K562 (cell line): ENCODE data around the gene S100P. TPM values are rescaled to one million over a fixed set of nuclear protein-coding genes. Genes with fewer than 3 reads are reported as not detected.

Experiments
- ATAC-seq: fragments of 200-7000 bp; cut with Tn5 transposase; 3 replicates; pipeline ENCODE4 v1.9.1; 2020; ENCODE audit warnings: moderate library complexity
- BruUV-seq: library from RNA; stranded (reverse); fragments of 400-500 nt; replicated peaks from 2 replicates; lab custom pipeline; 2021; lab: Mats Ljungman, UMichigan
- CTCF ChIA-PET: fragments of 300-600 bp; formaldehyde crosslinking; extraction: SDS; loops from one replicate; lab custom pipeline; 2021; ENCODE audit warnings: low intra/inter-chr PET ratio; lab: Yijun Ruan, JAX
- POLR2A ChIA-PET: fragments of 300-600, 350-650 bp; sonication (Branson Sonifier 250); formaldehyde crosslinking; extraction: SDS; loops from one replicate; lab custom pipeline; 2021; ENCODE audit warnings: antibody characterized with exemption, inconsistent platforms; lab: Yijun Ruan, JAX
- DNase-seq, 4 experiments: peaks; one replicate each; pipeline versions ENCODE4 v3.0.0 to v3.0.0-alpha.2; 2011 to 2018; ENCODE audit warnings: low spot score in 3 of 4, mixed read lengths in 3 of 4; ENCODE audit errors: extremely low read depth in 1 of 4
- FAIRE-seq: peaks from 2 replicates; lab custom pipeline; 2011; peaks lifted over from hg19 to GRCh38; lab: Jason Lieb, UNC
- H2AFZ ChIP-seq: 2 replicates; pipeline ENCODE4 v1.6.0; 2011; ENCODE audit warnings: low read depth, low read length, control low read depth, inconsistent platforms
- H3K27ac ChIP-seq: fragments of 200-600 bp; 3 replicates; pipeline ENCODE4 v1.8.0; 2011; ENCODE audit warnings: low read depth, mild to moderate bottlenecking, control low read depth, inconsistent platforms, low read length, moderate library complexity, mixed read lengths; ENCODE audit errors: extremely low read depth
- H3K27me3 ChIP-seq, 2 experiments: fragments of 300-600 bp in 1 of 2; 2 replicates in 1 of 2; 3 replicates in 1 of 2; pipeline versions ENCODE4 v1.6.0 to v1.8.0; 2011; ENCODE audit warnings: inconsistent platforms in 2 of 2, low read length in 2 of 2, mild to moderate bottlenecking in 1 of 2, mixed read lengths in 1 of 2, moderate library complexity in 1 of 2; ENCODE audit not compliant: control insufficient read depth in 2 of 2, insufficient read depth in 2 of 2
- H3K36me3 ChIP-seq: fragments of 300-600 bp; 3 replicates; pipeline ENCODE4 v1.8.0; 2011; ENCODE audit warnings: mild to moderate bottlenecking, low read length, inconsistent platforms; ENCODE audit not compliant: control insufficient read depth, insufficient read depth
- H3K4me1 ChIP-seq, 2 experiments: fragments of 200-600 bp in 1 of 2; replicated peaks in 1 of 2; 2 replicates in 1 of 2; 3 replicates in 1 of 2; pipeline versions ENCODE4 v1.5.1 to v1.8.0; 2011; ENCODE audit warnings: inconsistent platforms in 2 of 2, low read length in 2 of 2, mild to moderate bottlenecking in 1 of 2, mixed read lengths in 1 of 2, moderate library complexity in 1 of 2; ENCODE audit not compliant: control insufficient read depth in 2 of 2, insufficient read depth in 2 of 2
- H3K4me2 ChIP-seq: 2 replicates; pipeline ENCODE4 v1.6.1; 2011; ENCODE audit warnings: low read length, control low read depth, inconsistent platforms, mixed read lengths; ENCODE audit not compliant: insufficient read depth
- H3K4me3 ChIP-seq: fragments of 200-600 bp; sonication (generic), shearing (Covaris generic); 2 replicates; pipeline ENCODE4 v1.5.1; 2016; ENCODE audit warnings: control low read depth, inconsistent platforms
- H3K79me2 ChIP-seq: fragments of 200-600 bp; 3 replicates; pipeline ENCODE4 v1.8.0; 2011; ENCODE audit warnings: low read length, inconsistent platforms; ENCODE audit not compliant: control insufficient read depth, insufficient read depth
- H3K9ac ChIP-seq, 2 experiments: 2 replicates each; pipeline versions ENCODE4 v1.6.0 to v1.6.1; 2011; ENCODE audit warnings: low read depth in 2 of 2, low read length in 2 of 2, control low read depth in 1 of 2, inconsistent platforms in 1 of 2, mild to moderate bottlenecking in 1 of 2, mixed read lengths in 1 of 2; ENCODE audit not compliant: insufficient read depth in 1 of 2
- H3K9me1 ChIP-seq: one replicate; pipeline ENCODE4 v1.6.0; 2011; ENCODE audit warnings: inconsistent platforms, mild to moderate bottlenecking, low read length, moderate library complexity; ENCODE audit not compliant: control insufficient read depth, insufficient read depth
- H3K9me3 ChIP-seq: replicated peaks from 2 replicates; pipeline ENCODE4 v1.5.1; 2011; ENCODE audit warnings: low read depth, low read length, inconsistent platforms; ENCODE audit not compliant: control insufficient read depth, insufficient read depth
- H4K20me1 ChIP-seq: replicated peaks from 2 replicates; pipeline ENCODE4 v1.6.1; 2011; ENCODE audit warnings: low read length, inconsistent platforms, mixed read lengths; ENCODE audit not compliant: control insufficient read depth, insufficient read depth
- CBX8 ChIP-seq: fragments of 200-600 bp; sonication (generic); IDR thresholded peaks from 2 replicates; pipeline ENCODE4 v1.6.1; 2012; ENCODE audit warnings: borderline replicate concordance, mixed run types, low read depth, mild to moderate bottlenecking, moderate library complexity, mixed read lengths, low read length, control low read depth, inconsistent platforms; ENCODE audit not compliant: poor library complexity, severe bottlenecking; ENCODE audit errors: extremely low read depth
- ESRRA ChIP-seq: fragments of 450-650 bp; IDR thresholded peaks from 2 replicates; pipeline ENCODE4 v1.6.1; 2014; ENCODE audit warnings: low read depth, mild to moderate bottlenecking, moderate library complexity, borderline replicate concordance
- POLR2AphosphoS5 ChIP-seq: IDR thresholded peaks from 2 replicates; pipeline ENCODE4 v1.6.1; 2011; ENCODE audit warnings: mild to moderate bottlenecking, low read depth, low read length, moderate library complexity; ENCODE audit not compliant: control insufficient read depth, insufficient read depth
- PURB ChIP-seq: sonication (generic); formaldehyde crosslinking; IDR thresholded peaks from 2 replicates; pipeline ENCODE4 v1.9.0; 2021; ENCODE audit warnings: low read depth, mild to moderate bottlenecking, missing genetic modification reagents
- STAT6 ChIP-seq: sonication (generic); formaldehyde crosslinking; IDR thresholded peaks from 2 replicates; pipeline ENCODE4 v1.8.1; 2023; ENCODE audit warnings: mild to moderate bottlenecking, missing genetic modification reagents
- THAP12 ChIP-seq: fragments of 250-450 bp; sonication (Bioruptor Pico); IDR thresholded peaks from 2 replicates; pipeline ENCODE4 v1.9.0; 2021; ENCODE audit warnings: mild to moderate bottlenecking, inconsistent platforms
- ZNF121 ChIP-seq: sonication (generic); formaldehyde crosslinking; conservative IDR thresholded peaks from 2 replicates; pipeline ENCODE4 v1.8.0; 2022; ENCODE audit warnings: missing genetic modification reagents
- ZNF41 ChIP-seq: fragments of 250-450 bp; sonication (Bioruptor Pico); conservative IDR thresholded peaks from 2 replicates; pipeline ENCODE4 v1.4.0; 2020; ENCODE audit warnings: mild to moderate bottlenecking
- WGBS: fragments of 100-300 bp; shearing (Covaris generic); methylation state at CpG from one replicate; pipeline ENCODE4 v1.1.6; 2016; ENCODE audit warnings: low coverage, mixed read lengths; ENCODE audit not compliant: insufficient coverage; ENCODE audit errors: missing lambda C conversion rate; 5-methylcytosine and 5-hydroxymethylcytosine counted together
- in situ Hi-C: fragments of 300-500 bp; cut with MboI; formaldehyde crosslinking; loops from 4 replicates; pipeline ENCODE4 v1.15.0; 2018; ENCODE audit warnings: inconsistent platforms, mixed read lengths
- intact Hi-C: fragments of 100-400 bp; cut with micrococcal nuclease; formaldehyde crosslinking; loops from 2 replicates; pipeline ENCODE4 v1.14.2; 2022
- polyA plus RNA-seq, 8 experiments: library from polyadenylated mRNA; depleted of rRNA in 4 of 8; stranded (reverse) in 5 of 8; unstranded in 3 of 8; fragments of >200 nt; fragmentation: Nextera tagmentation in 2 of 8; fragmentation: Illumina TruSeq in 1 of 8; extraction: Ambion mirVana in 2 of 8; extraction: Trizol in 1 of 8; gene quantifications; 2 replicates each; pipeline versions ENCODE4 v1.2.1 to v1.2.3, GENCODE V29; 2011 to 2014; ENCODE audit warnings: inconsistent platforms in 1 of 8, missing spikeins in 1 of 8
- total RNA-seq, 7 experiments: library from RNA; depleted of rRNA in 6 of 7; stranded (reverse); fragments of >200 nt in 6 of 7; fragmentation: Illumina TruSeq in 2 of 7; extraction: Trizol in 2 of 7; gene quantifications; 2 replicates each; pipeline versions ENCODE4 v1.2.1 to v1.2.3, GENCODE V29; 2011 to 2021; ENCODE audit warnings: low replicate concordance in 1 of 7
- TF ChIP-seq, protein P1 (sequence below): fragments of 250-450 bp; sonication (Bioruptor Pico); IDR thresholded peaks from 2 replicates; pipeline ENCODE4 v1.9.0; 2021; ENCODE audit warnings: mild to moderate bottlenecking

The S100P gene
- total and polyA plus RNA-seq, 9 of the 15 experiments (the other 6 are each of a cell fraction or from before 2014, with no cell fraction given) = 4.1 to 23.8 (median 7.5) TPM

DNA sequence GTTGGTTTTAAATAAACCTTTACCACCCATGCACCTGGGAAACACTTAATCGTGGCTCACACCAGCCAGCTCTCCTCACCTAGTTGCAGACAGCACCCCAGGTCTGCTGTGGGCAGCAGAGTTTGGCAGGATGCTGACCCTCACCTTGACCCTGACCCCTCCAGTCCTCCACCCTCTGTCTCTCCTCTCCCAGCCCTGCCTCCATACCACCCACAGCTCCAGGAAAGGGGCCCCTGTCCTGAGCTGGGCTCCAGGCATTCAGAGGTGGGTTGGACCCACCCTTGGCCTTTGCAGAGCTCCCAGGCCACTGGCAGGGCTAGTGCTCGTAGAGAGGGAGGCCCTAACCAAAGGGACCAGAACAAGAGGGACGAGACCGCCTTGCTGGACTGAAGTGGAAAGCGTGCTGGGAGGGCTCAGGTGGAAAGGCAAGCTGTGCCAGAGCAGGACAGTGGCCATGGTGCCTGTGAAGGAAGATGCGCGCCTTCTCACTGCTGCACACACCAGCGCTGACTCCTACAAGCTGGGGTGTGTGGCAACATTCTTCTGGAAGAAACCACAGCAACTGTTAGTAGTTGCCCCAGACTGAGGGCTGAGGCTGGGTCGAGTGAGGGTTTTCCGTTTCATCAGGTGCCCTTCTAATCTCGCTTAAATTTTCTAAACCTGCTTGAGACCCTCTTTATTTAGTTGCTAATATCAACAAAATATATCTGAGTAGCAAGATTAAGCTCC is 10.7 kb upstream of the S100P start (continued):
- TF ChIP-seq CBX8 = no peak

DNA sequence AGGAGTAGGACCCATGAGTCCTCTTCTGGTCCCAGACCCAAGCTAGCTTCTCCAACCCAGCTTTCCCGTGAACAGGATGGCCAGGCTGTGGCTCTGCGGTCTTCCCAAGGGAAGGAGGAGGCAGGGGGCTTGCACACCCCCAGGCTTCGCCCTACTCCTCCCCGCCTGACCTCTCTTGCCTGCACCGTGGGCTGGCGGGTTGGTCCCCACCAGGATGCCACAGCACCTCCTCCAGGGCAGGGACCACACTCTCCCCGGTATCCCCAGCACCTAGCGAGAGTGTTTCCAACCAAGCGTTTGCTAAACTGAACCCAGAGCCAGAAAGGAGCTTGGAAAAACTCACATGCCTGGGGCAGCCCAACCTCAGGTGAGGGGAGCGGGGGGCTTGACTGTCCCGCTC is 9.0 kb upstream of the S100P start:
- ATAC-seq = no peak
- no peaks in the 10 kb centered on the region; the same call in 1 of the 2 replicates for H4K20me1 ChIP-seq
- no peak for DNase-seq
- in situ Hi-C loops (no loop called here), intact Hi-C loops (loop anchor here (5.0 kb wide), 1 partner anchor 112 kb away; no protein-coding TSS in a partner anchor)
- no peak overlapping the region for H3K4me3 ChIP-seq
- BruUV-seq = no TSS peak
- H3K9ac ChIP-seq = no peak overlapping the region; a peak in 1 of 4 replicates
- no peaks in the 10 kb centered on the region for H3K9me3 ChIP-seq
- H3K4me2 ChIP-seq = no peak overlapping the region
- no peaks in the 10 kb centered on the region; the same call in 2 of the 3 replicates for H3K79me2 ChIP-seq
- ChIA-PET POLR2A (interaction anchor here (0.6 to 3.3 kb wide), 5 partner anchors 9 to 373 kb away, joined by 3 to 38 read pairs (median 3); partner anchors contain the start of gene S100P), CTCF (no interaction called here)
- peaks cover 19 to 38% of the 10 kb centered on the region in 2 experiments for H3K4me1 ChIP-seq
- 56% methylated on average over 9 of the region's 11 CpGs for WGBS
- H3K9me1 ChIP-seq = no peaks in the 10 kb centered on the region
- no peak overlapping the region for H3K27ac ChIP-seq
- H2AFZ ChIP-seq = no peak overlapping the region
- no peak for FAIRE-seq
- TF ChIP-seq POLR2AphosphoS5 (no peak), ZNF121 (no peak), STAT6 (CRISPR knock-in tag) (no peak), PURB (no peak), ESRRA (no peak), ZNF41 (CRISPR knock-in tag) (no peak), THAP12 (CRISPR knock-in tag) (no peak)
- TF ChIP-seq, protein P1, sequence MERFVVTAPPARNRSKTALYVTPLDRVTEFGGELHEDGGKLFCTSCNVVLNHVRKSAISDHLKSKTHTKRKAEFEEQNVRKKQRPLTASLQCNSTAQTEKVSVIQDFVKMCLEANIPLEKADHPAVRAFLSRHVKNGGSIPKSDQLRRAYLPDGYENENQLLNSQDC (CRISPR knock-in tag) = no peak
- TF ChIP-seq, all 486 proteins: peak for 0
- no peaks in the 10 kb centered on the region for H3K27me3 ChIP-seq
- H3K36me3 ChIP-seq = no peaks in the 10 kb centered on the region
